ENCODE results near the gene LLGL1. TPM values are rescaled to one million over a fixed set of nuclear protein-coding genes. Genes with fewer than 3 reads are reported as not detected.
A peak's percentile ranks its signal among the peaks of the same experiment; 100 is the strongest.
"Not testable (repeated sequence)": the region's sequence is repeated elsewhere in the genome, so short reads cannot be mapped to it uniquely, and the experiment has no call there.

LLGL1 gene
- total RNA-seq, 2 experiments from 2014 or later, result 13.7 to 15.2 TPM

GRCh38 chr17:18213666-18214270 lies 11.7 kb upstream of the LLGL1 start:
- H3K27ac Mint-ChIP-seq, result peak overlapping the region; percentile 38
- H3K4me3 Mint-ChIP-seq, result no peak overlapping the region
- H3K27me3 Mint-ChIP-seq, result no peaks in the 10 kb centered on the region
- H3K4me1 Mint-ChIP-seq, result peaks cover 3% of the 10 kb centered on the region
- DNase-seq, result no peak
- H3K9me3 Mint-ChIP-seq, result no peaks in the 10 kb centered on the region
- H3K36me3 Mint-ChIP-seq, result peaks cover 7% of the 10 kb centered on the region

DNA sequence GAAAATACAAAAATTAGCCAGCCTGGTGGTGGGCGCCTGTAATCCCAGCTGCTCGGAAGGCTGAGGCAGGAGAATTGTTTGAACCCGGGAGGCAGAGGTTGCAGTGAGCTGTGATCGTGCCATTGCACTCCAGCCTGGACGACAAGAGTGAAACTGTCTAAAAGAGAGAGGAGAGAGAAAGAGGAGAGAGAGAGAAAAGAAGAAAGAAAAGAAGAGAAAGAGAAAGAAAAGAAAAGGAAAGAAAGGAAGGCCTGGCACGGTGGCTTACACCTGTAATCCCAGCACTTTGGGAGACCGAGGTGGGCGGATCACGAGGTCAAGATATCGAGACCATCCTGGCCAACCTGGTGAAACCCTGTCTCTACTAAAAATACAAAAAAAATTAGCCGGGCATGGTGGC lies 8.5 kb upstream of the LLGL1 start:
- H3K27me3 Mint-ChIP-seq, H3K4me1 Mint-ChIP-seq, H3K27ac Mint-ChIP-seq, DNase-seq, H3K4me3 Mint-ChIP-seq, H3K36me3 Mint-ChIP-seq, H3K9me3 Mint-ChIP-seq: not testable (repeated sequence)

DNA sequence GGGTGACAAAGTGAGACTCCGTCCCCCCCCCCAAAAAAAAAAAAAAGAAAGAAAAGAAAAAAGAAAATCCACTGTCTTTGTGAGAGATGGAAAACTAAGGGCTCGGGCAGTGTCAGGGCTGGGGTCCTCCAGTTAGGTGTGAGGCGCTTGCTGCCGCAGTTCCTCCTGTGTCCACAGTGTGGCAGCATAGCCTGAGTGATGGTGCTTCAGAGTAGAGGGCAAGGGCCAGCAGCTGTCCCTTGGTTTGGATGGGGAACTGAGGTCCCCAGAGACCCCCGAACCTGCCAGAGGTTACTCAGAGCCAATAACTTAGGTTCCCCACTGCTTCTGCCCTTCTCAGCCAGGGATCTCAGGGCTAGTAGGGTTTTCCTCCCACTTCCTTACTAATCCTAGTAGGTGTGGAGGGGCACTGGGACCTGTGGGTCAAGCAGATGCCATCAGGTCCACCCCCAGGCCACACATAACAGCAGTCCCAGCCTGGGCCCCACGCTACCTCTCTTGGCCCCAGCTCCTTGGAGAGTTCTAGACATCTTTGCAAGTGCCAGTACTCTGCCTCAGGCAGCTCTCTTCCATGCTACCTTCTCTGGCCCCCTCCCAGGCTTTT lies 7.9 kb upstream of the LLGL1 start:
- Mint-ChIP-seq H3K4me1 (peaks cover 3% of the 10 kb centered on the region), H3K27me3 (no peaks in the 10 kb centered on the region), H3K9me3 (no peaks in the 10 kb centered on the region), H3K4me3 (no peak overlapping the region), H3K27ac (no peak overlapping the region), H3K36me3 (no peaks in the 10 kb centered on the region)
- DNase-seq, result peak; percentile 72

DNA sequence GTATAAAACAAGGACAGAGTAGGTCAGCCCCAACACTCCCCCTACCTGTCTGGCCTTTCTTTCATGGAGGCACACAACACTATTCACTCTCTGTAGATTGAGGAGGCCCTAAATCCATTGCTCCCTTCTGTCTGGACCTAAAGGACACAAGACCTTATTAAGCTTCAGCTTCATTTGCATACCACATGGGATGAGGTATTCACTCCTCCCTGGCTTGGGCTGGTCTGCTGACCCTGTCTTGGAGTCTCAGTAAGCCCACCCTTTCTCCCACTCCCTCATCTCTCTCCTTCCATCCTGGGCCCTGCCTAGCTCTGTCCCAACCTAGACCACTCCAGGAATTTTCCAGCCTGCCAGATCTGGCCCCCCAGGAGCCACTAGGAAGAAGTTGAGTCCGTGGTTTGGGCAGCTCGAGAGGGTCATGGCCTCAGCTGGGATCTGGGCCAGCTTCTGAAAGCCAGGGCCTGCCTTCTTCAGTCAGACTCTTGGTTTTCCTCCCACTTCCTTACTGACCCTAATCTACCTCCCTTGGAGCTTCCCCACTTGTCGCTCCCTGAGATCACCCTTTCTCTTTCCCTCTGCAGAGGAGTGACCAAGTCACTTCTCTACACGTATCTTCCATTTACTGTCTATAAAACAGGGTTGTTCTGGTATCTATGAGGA lies 6.5 kb upstream of the LLGL1 start:
- Mint-ChIP-seq H3K4me3 (no peak overlapping the region), H3K27ac (no peak overlapping the region), H3K4me1 (peaks cover 3% of the 10 kb centered on the region), H3K9me3 (no peaks in the 10 kb centered on the region), H3K36me3 (no peaks in the 10 kb centered on the region), H3K27me3 (no peaks in the 10 kb centered on the region)
- DNase-seq, result no peak

GRCh38 chr17:18224053-18224386 lies 1.4 kb upstream of the LLGL1 start:
- Mint-ChIP-seq H3K9me3 (no peaks in the 10 kb centered on the region), H3K4me1 (peaks cover 15% of the 10 kb centered on the region), H3K36me3 (no peaks in the 10 kb centered on the region), H3K27ac (no peak overlapping the region), H3K4me3 (no peak overlapping the region), H3K27me3 (no peaks in the 10 kb centered on the region)
- DNase-seq, result no peak

DNA sequence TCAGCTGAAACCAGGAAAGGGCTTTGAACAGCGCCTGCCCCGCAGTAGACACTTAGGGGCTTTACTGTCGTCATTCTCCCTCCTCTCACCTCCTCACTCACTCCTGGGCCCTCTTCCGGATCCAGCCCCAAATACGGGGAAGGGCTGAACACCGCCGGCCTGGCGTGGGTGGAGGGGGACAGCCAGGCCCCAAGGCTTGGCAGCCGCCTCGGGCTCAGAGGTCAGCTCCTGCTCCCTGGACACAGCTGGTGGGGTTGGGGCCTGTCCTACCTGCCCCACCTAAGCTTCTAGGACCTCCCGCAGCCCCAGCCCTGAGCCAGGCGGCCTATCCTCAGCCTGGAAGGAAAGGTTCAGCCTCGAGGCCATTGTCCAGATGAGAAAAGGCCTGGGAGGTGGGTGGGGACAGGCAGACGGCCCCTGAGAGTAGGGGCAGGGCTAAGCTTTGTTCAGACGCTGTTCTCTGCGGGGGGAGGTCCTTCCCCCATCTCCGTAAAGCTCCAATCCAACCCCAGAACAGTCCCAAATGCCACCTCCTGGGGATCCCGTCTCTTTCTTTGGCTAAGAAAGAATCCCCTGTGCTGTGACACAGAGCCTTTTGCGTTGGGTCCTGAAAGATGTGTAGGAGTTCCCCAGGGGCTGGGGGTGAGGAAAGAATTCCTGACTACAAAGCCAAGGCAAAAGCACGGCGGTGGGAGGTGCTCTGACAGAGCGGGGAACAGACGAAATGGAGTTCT lies 881 bp upstream of the LLGL1 start:
- Mint-ChIP-seq H3K27me3 (no peaks in the 10 kb centered on the region), H3K36me3 (no peaks in the 10 kb centered on the region), H3K9me3 (no peaks in the 10 kb centered on the region), H3K4me1 (peaks cover 15% of the 10 kb centered on the region), H3K4me3 (peak overlapping the region; percentile 60), H3K27ac (no peak overlapping the region)
- DNase-seq, result no peak

DNA sequence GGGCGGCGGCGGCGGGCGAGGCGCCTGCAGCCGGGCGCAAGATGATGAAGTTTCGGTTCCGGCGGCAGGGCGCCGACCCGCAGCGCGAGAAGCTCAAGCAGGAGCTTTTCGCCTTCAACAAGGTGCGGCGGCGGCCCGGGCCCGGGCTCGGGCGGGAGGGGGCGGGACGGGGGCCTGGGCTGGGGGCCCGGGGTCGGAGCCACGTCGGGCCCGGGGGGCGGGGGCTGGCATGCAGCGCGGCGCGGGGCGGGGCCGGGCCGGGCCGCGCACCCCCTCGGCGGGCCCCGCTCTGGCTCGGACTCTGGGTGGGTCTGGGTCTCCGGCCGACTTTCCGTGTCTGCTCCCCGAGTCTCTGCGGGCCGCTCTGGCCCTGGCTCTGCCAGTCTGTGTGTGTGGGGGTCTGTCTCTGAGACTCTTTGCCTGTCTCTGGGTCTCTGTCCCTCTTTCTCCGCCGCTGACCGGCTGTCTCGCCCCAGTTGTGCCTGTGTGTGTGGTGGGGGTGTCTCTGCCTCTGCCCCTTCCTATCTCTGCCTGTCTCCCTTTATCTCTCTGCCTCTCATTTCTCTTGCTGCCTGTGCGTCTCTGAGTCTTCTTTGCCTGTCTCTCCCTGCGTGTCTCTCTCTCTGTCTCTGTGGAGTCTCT lies 328 bp downstream of the LLGL1 start:
- DNase-seq, result no peak
- H3K27me3 Mint-ChIP-seq, result no peaks in the 10 kb centered on the region
- H3K9me3 Mint-ChIP-seq, result no peaks in the 10 kb centered on the region
- H3K4me3 Mint-ChIP-seq, result peak overlapping the region; percentile 88
- H3K27ac Mint-ChIP-seq, result peak overlapping the region; percentile 62
- H3K4me1 Mint-ChIP-seq, result peaks cover 15% of the 10 kb centered on the region
- H3K36me3 Mint-ChIP-seq, result no peaks in the 10 kb centered on the region

- Mint-ChIP-seq H3K27me3 (no peaks in the 10 kb centered on the region), H3K4me1 (peaks cover 15% of the 10 kb centered on the region), H3K4me3 (peak overlapping the region; percentile 88), H3K9me3 (no peaks in the 10 kb centered on the region), H3K27ac (peak overlapping the region; percentile 62), H3K36me3 (no peaks in the 10 kb centered on the region)
- DNase-seq, result no peak
Measured at GRCh38 chr17:18226284-18226945, 980 bp downstream of the LLGL1 start.

GRCh38 chr17:18227635-18228034 lies 2.2 kb downstream of the LLGL1 start:
- no peak overlapping the region for H3K4me3 Mint-ChIP-seq
- H3K27ac Mint-ChIP-seq, result no peak overlapping the region
- peaks cover 15% of the 10 kb centered on the region for H3K4me1 Mint-ChIP-seq
- no peaks in the 10 kb centered on the region for H3K27me3 Mint-ChIP-seq
- DNase-seq, result no peak
- H3K9me3 Mint-ChIP-seq, result no peaks in the 10 kb centered on the region
- H3K36me3 Mint-ChIP-seq, result no peaks in the 10 kb centered on the region

GRCh38 chr17:18228176-18228682 lies 2.8 kb downstream of the LLGL1 start:
- DNase-seq, result no peak
- Mint-ChIP-seq H3K4me1 (peaks cover 15% of the 10 kb centered on the region), H3K27me3 (no peaks in the 10 kb centered on the region), H3K9me3 (no peaks in the 10 kb centered on the region), H3K36me3 (no peaks in the 10 kb centered on the region), H3K27ac (no peak overlapping the region), H3K4me3 (no peak overlapping the region)

GRCh38 chr17:18229254-18229653 lies 3.8 kb downstream of the LLGL1 start:
- no peaks in the 10 kb centered on the region for H3K9me3 Mint-ChIP-seq
- H3K4me3 Mint-ChIP-seq, result no peak overlapping the region
- peaks cover 15% of the 10 kb centered on the region for H3K4me1 Mint-ChIP-seq
- DNase-seq, result no peak
- H3K36me3 Mint-ChIP-seq, result no peaks in the 10 kb centered on the region
- H3K27me3 Mint-ChIP-seq, result no peaks in the 10 kb centered on the region
- H3K27ac Mint-ChIP-seq, result no peak overlapping the region

DNA sequence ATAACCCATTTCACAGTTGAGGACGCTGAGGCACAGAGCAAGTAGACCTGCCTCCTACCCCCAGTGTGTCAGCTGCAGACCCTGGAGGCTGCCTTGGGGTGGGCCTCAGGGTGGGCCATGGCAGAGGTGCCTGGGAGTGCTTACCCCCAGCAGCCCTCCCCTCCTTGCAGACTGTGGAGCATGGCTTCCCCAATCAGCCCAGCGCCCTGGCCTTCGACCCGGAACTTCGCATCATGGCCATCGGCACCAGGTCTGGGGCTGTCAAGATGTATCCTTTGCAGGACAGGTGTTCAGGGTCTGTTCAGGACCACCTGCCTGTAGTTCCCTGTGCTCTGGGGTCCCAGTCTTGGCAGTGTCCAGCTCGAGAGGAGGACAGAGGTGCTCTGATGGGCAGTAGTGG lies 4.3 kb downstream of the LLGL1 start:
- H3K27ac Mint-ChIP-seq, result no peak overlapping the region
- H3K4me3 Mint-ChIP-seq, result no peak overlapping the region
- H3K9me3 Mint-ChIP-seq, result no peaks in the 10 kb centered on the region
- H3K36me3 Mint-ChIP-seq, result no peaks in the 10 kb centered on the region
- H3K4me1 Mint-ChIP-seq, result peaks cover 15% of the 10 kb centered on the region
- no peak for DNase-seq
- H3K27me3 Mint-ChIP-seq, result no peaks in the 10 kb centered on the region

- H3K27me3 Mint-ChIP-seq, result no peaks in the 10 kb centered on the region
Measured at GRCh38 chr17:18230288-18231141, 5.1 kb downstream of the LLGL1 start.

GRCh38 chr17:18231164-18231563 lies 5.7 kb downstream of the LLGL1 start:
- Mint-ChIP-seq H3K27me3 (no peaks in the 10 kb centered on the region), H3K36me3 (no peaks in the 10 kb centered on the region), H3K4me3 (no peak overlapping the region), H3K4me1 (peaks cover 13% of the 10 kb centered on the region), H3K9me3 (no peaks in the 10 kb centered on the region), H3K27ac (no peak overlapping the region)
- DNase-seq, result no peak

More at GRCh38 chr17:18230288-18231141, 5.1 kb downstream of the LLGL1 start:
- Mint-ChIP-seq H3K36me3 (no peaks in the 10 kb centered on the region), H3K9me3 (no peaks in the 10 kb centered on the region), H3K4me3 (no peak overlapping the region), H3K4me1 (peaks cover 11% of the 10 kb centered on the region), H3K27ac (no peak overlapping the region)
- DNase-seq, result no peak

All from activated naive CD8-positive, alpha-beta T cell treated with anti-CD3 and anti-CD28 coated beads for 36 hours (primary cell).